HepG2 (cell line): ENCODE results near the gene NFKBIL1. TPM values are rescaled to one million over a fixed set of nuclear protein-coding genes. Genes with fewer than 3 reads are reported as not detected.
A peak's percentile ranks its signal among the peaks of the same experiment; 100 is the strongest.

Experiments used
- CTCF ChIP-seq: sonication (generic); formaldehyde crosslinking; IDR thresholded peaks from 2 replicates; pipeline ENCODE4 v1.5.0; 2020; ENCODE audit warnings: mild to moderate bottlenecking, missing genetic modification reagents, moderate library complexity
- ELK4 ChIP-seq: sonication (generic); formaldehyde crosslinking; IDR thresholded peaks from 2 replicates; pipeline ENCODE4 v1.9.0; 2021; ENCODE audit warnings: missing genetic modification reagents, borderline replicate concordance
- GLI4 ChIP-seq: sonication (generic); formaldehyde crosslinking; IDR thresholded peaks from 2 replicates; pipeline ENCODE4 v1.5.1; 2020; ENCODE audit warnings: missing genetic modification reagents, mild to moderate bottlenecking, moderate library complexity, borderline replicate concordance
- HMGXB4 ChIP-seq, 2 experiments: sonication (generic) in 1 of 2; formaldehyde crosslinking in 1 of 2; IDR thresholded peaks; 2 replicates each; pipeline versions ENCODE4 v1.4.0 to v1.6.1; 2018 to 2020; ENCODE audit warnings: missing genetic modification reagents in 2 of 2, borderline replicate concordance in 1 of 2, low read depth in 1 of 2, mild to moderate bottlenecking in 1 of 2, missing biosample characterization in 1 of 2
- ISX ChIP-seq: sonication (generic); formaldehyde crosslinking; conservative IDR thresholded peaks from 2 replicates; pipeline ENCODE4 v1.5.0; 2020; ENCODE audit warnings: missing genetic modification reagents
- KAT2B ChIP-seq: fragments of 150-350 bp; IDR thresholded peaks from 2 replicates; pipeline ENCODE4 v1.6.1; 2014; ENCODE audit warnings: low read depth, low read length, borderline replicate concordance
- MAX ChIP-seq: IDR thresholded peaks from 2 replicates; pipeline ENCODE4 v1.6.1; 2012; ENCODE audit warnings: inconsistent platforms
- NRL ChIP-seq: sonication (generic); formaldehyde crosslinking; IDR thresholded peaks from 2 replicates; pipeline ENCODE4 v1.5.0; 2020; ENCODE audit warnings: missing genetic modification reagents, mild to moderate bottlenecking, moderate library complexity, borderline replicate concordance
- ONECUT2 ChIP-seq: sonication (generic); formaldehyde crosslinking; IDR thresholded peaks from 2 replicates; pipeline ENCODE4 v1.4.0; 2020; ENCODE audit warnings: missing genetic modification reagents
- SMC3 ChIP-seq: IDR thresholded peaks from 2 replicates; pipeline ENCODE4 v1.6.1; 2011; ENCODE audit warnings: low read length, improper control_type of control experiment
- TGIF2 ChIP-seq: IDR thresholded peaks from 2 replicates; pipeline ENCODE4 v1.6.1; 2016; ENCODE audit warnings: control low read depth, missing compliant biosample characterization
- YY1 ChIP-seq: IDR thresholded peaks from 2 replicates; pipeline ENCODE4 v1.6.1; 2011; ENCODE audit warnings: low read length, low read depth, moderate library complexity, mild to moderate bottlenecking; ENCODE audit not compliant: insufficient read depth, insufficient replicate concordance
- ZBTB34 ChIP-seq: sonication (generic); formaldehyde crosslinking; IDR thresholded peaks from 2 replicates; pipeline ENCODE4 v1.8.0; 2022; ENCODE audit warnings: mild to moderate bottlenecking, missing genetic modification reagents
- ZBTB39 ChIP-seq: sonication (generic); formaldehyde crosslinking; IDR thresholded peaks from 2 replicates; pipeline ENCODE4 v1.5.0; 2020; ENCODE audit warnings: missing genetic modification reagents
- ZNF180 ChIP-seq: sonication (generic); formaldehyde crosslinking; IDR thresholded peaks from 2 replicates; pipeline ENCODE4 v1.4.0; 2020; ENCODE audit warnings: low read depth, missing genetic modification reagents, borderline replicate concordance
- ZNF317 ChIP-seq: sonication (generic); formaldehyde crosslinking; IDR thresholded peaks from 2 replicates; pipeline ENCODE4 v1.5.0; 2020; ENCODE audit warnings: mild to moderate bottlenecking, missing genetic modification reagents
- ZNF367 ChIP-seq: sonication (generic); formaldehyde crosslinking; IDR thresholded peaks from 2 replicates; pipeline ENCODE4 v1.4.0; 2020; ENCODE audit warnings: missing genetic modification reagents, borderline replicate concordance
- polyA plus RNA-seq, 8 experiments: library from polyadenylated mRNA; depleted of rRNA in 3 of 8; stranded (reverse) in 7 of 8; unstranded in 1 of 8; fragments of >200 nt; fragmentation: Illumina TruSeq in 4 of 8; extraction: Trizol in 4 of 8; gene quantifications; 2 replicates each; pipeline versions ENCODE4 v1.2.1 to v1.2.3, GENCODE V29; 2011 to 2016; ENCODE audit warnings: low read depth in 4 of 8, missing spikeins in 1 of 8, mixed read lengths in 1 of 8; ENCODE audit not compliant: insufficient read depth in 1 of 8
- total RNA-seq, 5 experiments: library from RNA; depleted of rRNA; stranded (reverse); fragments of >200 nt; fragmentation: Illumina TruSeq; extraction: Trizol; gene quantifications; 2 replicates each; pipeline ENCODE4 v1.2.3, GENCODE V29; 2016; ENCODE audit warnings: low read depth in 1 of 5

NFKBIL1 gene
- total and polyA plus RNA-seq, 2 of the 13 experiments (the other 11 are each of a cell fraction or from before 2014, with no cell fraction given): 9.7 to 19.5 TPM

GRCh38 chr6:31546339-31546957 lies 960 bp upstream of the NFKBIL1 start, which contains the start of gene ATP6V1G2 (continued):
- no peak for TF ChIP-seq ZBTB34 (CRISPR knock-in tag)
- peak; percentile 37; the same call in 1 of the 2 replicates for TF ChIP-seq NRL (CRISPR knock-in tag)
- peak; percentile 75; the same call in 1 of the 2 replicates for TF ChIP-seq ZBTB39 (CRISPR knock-in tag)
- no peak for TF ChIP-seq ZNF180 (CRISPR knock-in tag)
- TF ChIP-seq ZNF317 (CRISPR knock-in tag): no peak
- TF ChIP-seq CTCF (CRISPR knock-in tag): peak; percentile 99
- no peak for TF ChIP-seq ONECUT2
- peak; percentile 31 to 85 for TF ChIP-seq HMGXB4 (CRISPR knock-in tag; IDR thresholded peaks at IDR 0.05; ENCODE audit: borderline replicate concordance in 1 of 2, low read depth in 1 of 2)
- TF ChIP-seq GLI4: 0 out of 2 replicates have a peak, but pooled peaks have one; percentile 20
- TF ChIP-seq MAX: 0 out of 2 replicates have a peak, but pooled peaks have one; percentile 31
- peak; percentile 24; the same call in 1 of the 2 replicates for TF ChIP-seq TGIF2 (CRISPR knock-in tag)
- TF ChIP-seq ZNF367 (CRISPR knock-in tag): no peak
- peak; percentile 91 for TF ChIP-seq SMC3
- no peak for TF ChIP-seq ISX (CRISPR knock-in tag)
- no peak for TF ChIP-seq ELK4 (CRISPR knock-in tag)
- peak; percentile 65 for TF ChIP-seq YY1
- TF ChIP-seq KAT2B: no peak
